GM18867 (cell line): Measurements from ENCODE around the gene MAML3.

Experiments
- ATAC-seq: cut with Tn5 transposase; IDR thresholded peaks from one replicate; pipeline ENCODE4 v1.9.1; 2021; ENCODE audit warnings: mild to moderate bottlenecking, moderate library complexity; ENCODE audit not compliant: unreplicated experiment

MAML3 gene

GRCh38 chr4:140102421-140102820, 51.6 kb downstream of the MAML3 start:
- no peak for ATAC-seq

GRCh38 chr4:140100771-140101170, 53.2 kb downstream of the MAML3 start:
- ATAC-seq: no peak

GRCh38 chr4:140099983-140100382, 54.0 kb downstream of the MAML3 start:
- ATAC-seq: no peak

- no peak for ATAC-seq
Measured at GRCh38 chr4:140098455-140099160, 55.4 kb downstream of the MAML3 start.

GRCh38 chr4:140097572-140097971, 56.4 kb downstream of the MAML3 start:
- ATAC-seq: no peak

- no peak for ATAC-seq
Measured at GRCh38 chr4:140096921-140097320, 57.1 kb downstream of the MAML3 start.

- no peak for ATAC-seq
Measured at GRCh38 chr4:140096483-140096861, 57.5 kb downstream of the MAML3 start.

- ATAC-seq: no peak
Measured at GRCh38 chr4:140095694-140096482, 58.1 kb downstream of the MAML3 start.

GRCh38 chr4:140094438-140095420, 59.3 kb downstream of the MAML3 start:
- no peak for ATAC-seq

- no peak for ATAC-seq
Measured at GRCh38 chr4:140092094-140092851, 61.7 kb downstream of the MAML3 start.

GRCh38 chr4:140091305-140091704, 62.7 kb downstream of the MAML3 start:
- no peak for ATAC-seq

GRCh38 chr4:140090215-140090731, 63.7 kb downstream of the MAML3 start:
- no peak for ATAC-seq

GRCh38 chr4:140089216-140089615, 64.8 kb downstream of the MAML3 start:
- ATAC-seq: no peak

GRCh38 chr4:140088323-140088967, 65.5 kb downstream of the MAML3 start:
- no peak for ATAC-seq

- no peak for ATAC-seq
Measured at GRCh38 chr4:140085881-140086280, 68.1 kb downstream of the MAML3 start.

- ATAC-seq: no peak
Measured at GRCh38 chr4:140085062-140085622, 68.8 kb downstream of the MAML3 start.

- ATAC-seq: no peak
Measured at GRCh38 chr4:140084385-140084784, 69.6 kb downstream of the MAML3 start.

GRCh38 chr4:140082391-140082755, 71.6 kb downstream of the MAML3 start:
- no peak for ATAC-seq

GRCh38 chr4:140081641-140082390, 72.2 kb downstream of the MAML3 start:
- no peak for ATAC-seq
